Spleen (tissue), 11 donors: ENCODE results near the gene OR9G4. TPM values are rescaled to one million over a fixed set of nuclear protein-coding genes. Genes with fewer than 3 reads are reported as not detected.

Experiments used
- DNase-seq: peaks from one replicate; pipeline ENCODE4 v3.0.0-alpha.2; 2020
- H3K27ac ChIP-seq, 8 donors: fragments of 200-600 bp; sonication (generic) in 7 of 8; 1 replicate in 4 of 8; 2 replicates in 4 of 8; pipeline versions ENCODE4 v1.5.0 to v1.8.0; 2016 to 2021; ENCODE audit warnings: inconsistent platforms in 4 of 8, mild to moderate bottlenecking in 4 of 8, moderate library complexity in 1 of 8
- H3K27me3 ChIP-seq, 7 donors: fragments of 200-600 bp; sonication (generic) in 6 of 7; replicated peaks in 1 of 7; 1 replicate in 4 of 7; 2 replicates in 3 of 7; pipeline versions ENCODE4 v1.5.0 to v1.8.0; 2016 to 2021; ENCODE audit warnings: inconsistent platforms in 3 of 7, mild to moderate bottlenecking in 1 of 7
- H3K36me3 ChIP-seq, 6 donors: fragments of 200-600 bp; sonication (generic) in 5 of 6; 1 replicate in 4 of 6; 2 replicates in 2 of 6; pipeline versions ENCODE4 v1.5.0 to v1.8.0; 2016 to 2021; ENCODE audit warnings: inconsistent platforms in 2 of 6
- H3K4me1 ChIP-seq, 6 donors: fragments of 200-600 bp; sonication (generic) in 5 of 6; 1 replicate in 3 of 6; 2 replicates in 3 of 6; pipeline versions ENCODE4 v1.5.0 to v1.8.0; 2016 to 2021; ENCODE audit warnings: inconsistent platforms in 3 of 6
- H3K4me3 ChIP-seq, 8 donors: fragments of 200-600 bp; sonication (generic) in 7 of 8; 1 replicate in 4 of 8; 2 replicates in 4 of 8; pipeline versions ENCODE4 v1.5.0 to v1.8.0; 2016 to 2021; ENCODE audit warnings: inconsistent platforms in 4 of 8, mild to moderate bottlenecking in 4 of 8, moderate library complexity in 2 of 8
- H3K9me3 ChIP-seq, 8 donors: fragments of 200-600 bp; sonication (generic) in 7 of 8; 1 replicate in 4 of 8; 2 replicates in 4 of 8; pipeline versions ENCODE4 v1.5.0 to v1.8.0; 2016 to 2021; ENCODE audit warnings: inconsistent platforms in 4 of 8
- CTCF ChIP-seq, 11 experiments: fragments of 200-600 bp in 7 of 11; fragments of 450-650 bp in 4 of 11; sonication (generic) in 4 of 11; IDR thresholded peaks in 8 of 11; conservative IDR thresholded peaks in 3 of 11; 1 replicate in 7 of 11; 2 replicates in 4 of 11; pipeline versions ENCODE4 v1.4.0 to v1.8.0; 2016 to 2021; ENCODE audit warnings: antibody characterized with exemption in 11 of 11, inconsistent platforms in 4 of 11, mild to moderate bottlenecking in 1 of 11
- POLR2AphosphoS5 ChIP-seq, 3 donors: sonication (generic); formaldehyde crosslinking; IDR thresholded peaks; one replicate each; pipeline ENCODE4 v1.5.1; 2017; ENCODE audit warnings: antibody characterized with exemption in 3 of 3
- WGBS, 5 donors: extraction: QIAGEN DNeasy Blood & Tissue Kit in 3 of 5; methylation state at CpG; one replicate each; pipeline versions ENCODE4 v1.1.5 to v1.1.7; 2013 to 2018; 5-methylcytosine and 5-hydroxymethylcytosine counted together
- intact Hi-C: fragments of 100-400 bp; cut with DNase I; formaldehyde crosslinking; loops from one replicate; pipeline ENCODE4 v1.15.0; 2023; ENCODE audit warnings: low total_unique reads
- microRNA-seq, 3 donors: library from miRNA; unstranded; fragments of <30 nt; microRNA quantifications; one replicate each; pipeline versions ENCODE4 to v1.1.0, GENCODE V29; 2019 to 2020
- polyA plus RNA-seq, 3 donors: library from polyadenylated mRNA; stranded (reverse); fragments of 200-250 nt; gene quantifications; one replicate each; pipeline ENCODE4 v1.2.1, GENCODE V29; 2013
- small RNA-seq, 4 donors: library from RNA; depleted of rRNA; stranded (forward); fragments of <200 nt; gene quantifications; one replicate each; pipeline ENCODE3, GENCODE V24; 2016
- total RNA-seq, 7 donors: library from RNA; depleted of rRNA in 3 of 7; stranded (reverse); fragments of >200 nt in 3 of 7; fragmentation: NEBNext Ultra II Directional in 4 of 7; extraction: Animal tissue kit (Norgen Biotek cat#: 25700) in 4 of 7; gene quantifications; one replicate each; pipeline versions ENCODE4 v1.1.0 to v1.2.1, GENCODE V29; 2016 to 2021
- donor health status: healthy with polysubstance abuse.
- donor health status: DM: no; HTN: no; CAD: no; lungs with moderate emphysema.
- donor health status: DM: no; HTN: no; CAD: no.
- donor health status: Bipolar disorder and iron deficiency.
- donor health status: healthy.
- donor health status: DM: no; HTN: no; CAD: no.
- donor health status: DM: yes; HTN: yes; CAD: no.

Gene OR9G4
- total and polyA plus RNA-seq, 10 donors, result 0.10 to 0.85 (median 0.35) TPM; not detected in 6

- Histone ChIP-seq H3K4me1 (no peaks in the 10 kb centered on the region), H3K9me3 (peaks cover 0 to 4% (median 0%) of the 10 kb centered on the region in 8 donors), H3K27me3 (no peaks in the 10 kb centered on the region), H3K27ac (no peak overlapping the region), H3K4me3 (no peak overlapping the region), H3K36me3 (no peaks in the 10 kb centered on the region)
- no peak for TF ChIP-seq CTCF (IDR thresholded peaks at IDR 0.05 in 8 of 11, conservative IDR thresholded peaks at IDR 0.05 in 3 of 11)
- no peak for TF ChIP-seq POLR2AphosphoS5 (IDR thresholded peaks at IDR 0.05)
- no peak for DNase-seq
- intact Hi-C loops, result no loop called here
- 73 to 85% (median 79%) methylated on average over 2 of the region's 2 CpGs for WGBS, 5 donors
These were observed 55.1 kb downstream of the OR9G4 start for GRCh38 chr11:56693428-56693827.

Small RNA genes within 50 kb of the gene (microRNA-seq; reads per million reads assigned to microRNA genes)
- gene MIR6128, result 0 reads per million in 3 donors

Small RNA genes within 50 kb of the gene (small RNA-seq; reads per million reads assigned to genes)
- gene AP001803.1, result 0 reads per million in 4 donors
- 0 reads per million in 4 donors for gene MIR6128

Other genes with a start within 250 kb of the OR9G4 start
- gene OR5M11, start 205.4 kb downstream of the OR9G4 start, total RNA-seq, result not detected
- gene OR5M11, start 205.4 kb downstream of the OR9G4 start, polyA plus RNA-seq, result not detected
- gene OR5M10, start 171.0 kb downstream of the OR9G4 start, total RNA-seq, result not detected
- not detected for gene OR5M10, start 171.0 kb downstream of the OR9G4 start, polyA plus RNA-seq
- gene OR5M1, start 133.8 kb downstream of the OR9G4 start, total RNA-seq, result not detected
- gene OR5M1, start 133.8 kb downstream of the OR9G4 start, polyA plus RNA-seq, result not detected
- gene OR5AP2, start 106.3 kb downstream of the OR9G4 start, total RNA-seq, result not detected
- gene OR5AP2, start 106.3 kb downstream of the OR9G4 start, polyA plus RNA-seq, result not detected
- not detected for gene OR5AR1, start 85.0 kb downstream of the OR9G4 start, total RNA-seq
- not detected for gene OR5AR1, start 85.0 kb downstream of the OR9G4 start, polyA plus RNA-seq
- gene OR9G1, start 49.6 kb downstream of the OR9G4 start, total RNA-seq, result not detected
- not detected for gene OR9G1, start 49.6 kb downstream of the OR9G4 start, polyA plus RNA-seq
- under 1 TPM in 1 of 7 donors, not detected in 6; 0.37 TPM for gene OR5AK2, start 240.2 kb upstream of the OR9G4 start, total RNA-seq
- gene OR5AK2, start 240.2 kb upstream of the OR9G4 start, polyA plus RNA-seq, result not detected